ENCODE measurements around the gene EME2. TPM values are rescaled to one million over a fixed set of nuclear protein-coding genes. Genes with fewer than 3 reads are reported as not detected.

Gene EME2
- total RNA-seq, 1 experiment from 2014 or later, result 36.3 TPM

GRCh38 chr16:1791256-1791942, 18.8 kb downstream of the EME2 start:
- Histone ChIP-seq H2AFZ (ENCODE audit: low read depth, low read length, poor library complexity, severe bottlenecking) (no peak overlapping the region), H3K4me2 (ENCODE audit: low read length) (no peak overlapping the region), H3K36me3 (ENCODE audit: control insufficient read depth in 1 of 2, insufficient read depth in 2 of 2, low read length in 2 of 2) (no peaks in the 10 kb centered on the region; a peak in 1 of 4 replicates), H3K4me1 (ENCODE audit: control insufficient read depth in 1 of 2, insufficient read depth in 2 of 2, low read length in 2 of 2) (no peaks in the 10 kb centered on the region), H3K4me3 (replicated peaks in 1 of 2; ENCODE audit: low read depth in 1 of 2, low read length in 2 of 2) (no peak overlapping the region), H3K79me2 (ENCODE audit: insufficient read depth, low read length) (peaks cover 12% of the 10 kb centered on the region; the same call in 1 of the 2 replicates), H3K27ac (ENCODE audit: low read depth, low read length) (no peak overlapping the region), H3K9me2 (ENCODE audit: insufficient read depth) (no peaks in the 10 kb centered on the region), H3K9ac (ENCODE audit: low read length) (no peak overlapping the region), H3K27me3 (ENCODE audit: insufficient read depth, low read length) (no peaks in the 10 kb centered on the region), H4K20me1 (ENCODE audit: insufficient read depth) (no peaks in the 10 kb centered on the region), H3K9me3 (ENCODE audit: control insufficient read depth in 1 of 2, insufficient read depth in 1 of 2, low read depth in 1 of 2, low read length in 2 of 2) (no peaks in the 10 kb centered on the region)
- POLR2A ChIA-PET, result no interaction called here
- no peak for DNase-seq (ENCODE audit: low read depth, low spot score)
- no peak for TF ChIP-seq FOSL1 (IDR thresholded peaks at IDR 0.05; ENCODE audit: low read depth)
- no TSS peak for BruUV-seq (replicated peaks)
- CTCF ChIA-PET, result no interaction called here
- intact Hi-C loops (cut with micrococcal nuclease), result no loop called here
- ATAC-seq, result no peak
- RAD21 ChIA-PET (ENCODE audit: low non-redundant PET in 1 of 2, low total read pairs in 2 of 2, uncharacterized antibody in 2 of 2, unreplicated experiment in 2 of 2), result no interaction called here

GRCh38 chr16:1791943-1792812, 19.6 kb downstream of the EME2 start:
- Histone ChIP-seq H3K36me3 (ENCODE audit: control insufficient read depth in 1 of 2, insufficient read depth in 2 of 2, low read length in 2 of 2) (no peaks in the 10 kb centered on the region; a peak in 1 of 4 replicates), H4K20me1 (ENCODE audit: insufficient read depth) (no peaks in the 10 kb centered on the region), H3K4me3 (replicated peaks in 1 of 2; ENCODE audit: low read depth in 1 of 2, low read length in 2 of 2) (no peak overlapping the region), H3K27ac (ENCODE audit: low read depth, low read length) (no peak overlapping the region), H3K9me3 (ENCODE audit: control insufficient read depth in 1 of 2, insufficient read depth in 1 of 2, low read depth in 1 of 2, low read length in 2 of 2) (no peaks in the 10 kb centered on the region), H3K27me3 (ENCODE audit: insufficient read depth, low read length) (no peaks in the 10 kb centered on the region), H3K79me2 (ENCODE audit: insufficient read depth, low read length) (peaks cover 4% of the 10 kb centered on the region; the same call in 1 of the 2 replicates), H3K9ac (ENCODE audit: low read length) (no peak overlapping the region), H3K4me2 (ENCODE audit: low read length) (no peak overlapping the region), H3K4me1 (ENCODE audit: control insufficient read depth in 1 of 2, insufficient read depth in 2 of 2, low read length in 2 of 2) (no peaks in the 10 kb centered on the region), H2AFZ (ENCODE audit: low read depth, low read length, poor library complexity, severe bottlenecking) (no peak overlapping the region), H3K9me2 (ENCODE audit: insufficient read depth) (no peaks in the 10 kb centered on the region)
- no TSS peak for BruUV-seq (replicated peaks)
- DNase-seq (ENCODE audit: low read depth, low spot score) (no peak), ATAC-seq (no peak)
- TF ChIP-seq ZNF274 (IDR thresholded peaks at IDR 0.05; ENCODE audit: low read depth, low read length) (no peak), ELF1 (IDR thresholded peaks at IDR 0.05; ENCODE audit: borderline replicate concordance, low read depth) (no peak), CEBPB (IDR thresholded peaks at IDR 0.05; ENCODE audit: low read depth) (no peak), YY1 (IDR thresholded peaks at IDR 0.05; ENCODE audit: extremely low read depth, insufficient replicate concordance, low read depth, low read length) (no peak), CBX3 (IDR thresholded peaks at IDR 0.05; ENCODE audit: low read depth) (no peak), MAX (IDR thresholded peaks at IDR 0.05) (no peak), ATF3 (IDR thresholded peaks at IDR 0.05) (no peak), TCF7L2 (IDR thresholded peaks at IDR 0.05; ENCODE audit: borderline replicate concordance, extremely low read depth, insufficient read depth, insufficient read length) (no peak)
- CTCF ChIA-PET, result no interaction called here
- intact Hi-C loops (cut with micrococcal nuclease), result no loop called here
- RAD21 ChIA-PET (ENCODE audit: low non-redundant PET in 1 of 2, low total read pairs in 2 of 2, uncharacterized antibody in 2 of 2, unreplicated experiment in 2 of 2), result no interaction called here
- POLR2A ChIA-PET, result no interaction called here
